Right atrium auricular region (tissue), 2 donors: ENCODE results near the gene TEAD3. TPM values are rescaled to one million over a fixed set of nuclear protein-coding genes. Genes with fewer than 3 reads are reported as not detected.

ENCODE experiments used
- DNase-seq: peaks from one replicate; pipeline ENCODE4 v3.0.0-alpha.2; 2019; ENCODE audit warnings: low spot score
- H3K27ac ChIP-seq, 2 donors: fragments of 200-600 bp; sonication (generic); 1 replicate in 1 of 2; 2 replicates in 1 of 2; pipeline ENCODE4 v1.5.1; 2016 to 2019
- H3K27me3 ChIP-seq, 2 donors: fragments of 200-600 bp; sonication (generic); one replicate each; pipeline versions ENCODE4 v1.5.1 to v1.6.0; 2017 to 2019
- H3K36me3 ChIP-seq: fragments of 200-600 bp; sonication (generic); one replicate; pipeline ENCODE4 v1.5.1; 2016
- H3K4me1 ChIP-seq, 2 donors: fragments of 200-600 bp; sonication (generic); one replicate each; pipeline versions ENCODE4 v1.5.1 to v1.6.0; 2017 to 2019
- H3K4me3 ChIP-seq, 2 donors: fragments of 200-600 bp; sonication (generic); 1 replicate in 1 of 2; 2 replicates in 1 of 2; pipeline ENCODE4 v1.5.1; 2017 to 2019; ENCODE audit warnings: mild to moderate bottlenecking in 1 of 2, moderate library complexity in 1 of 2
- H3K9me3 ChIP-seq, 2 donors: fragments of 200-600 bp; sonication (generic); one replicate each; pipeline ENCODE4 v1.5.1; 2019
- CTCF ChIP-seq, 2 donors: fragments of 200-600 bp; sonication (generic); IDR thresholded peaks; one replicate each; pipeline ENCODE4 v1.5.1; 2019; ENCODE audit warnings: antibody characterized with exemption in 2 of 2
- total RNA-seq, 2 donors: library from RNA; depleted of rRNA; stranded (reverse); fragments of >200 nt; gene quantifications; one replicate each; pipeline ENCODE4 v1.1.0, GENCODE V29; 2016

Gene TEAD3
- total RNA-seq, 2 donors from 2014 or later, result 19.3 to 37.1 TPM

- TF ChIP-seq CTCF (IDR thresholded peaks at IDR 0.05), result no peak
- H3K27ac ChIP-seq, result no peak overlapping the region
- H3K36me3 ChIP-seq, result no peaks in the 10 kb centered on the region
- no peaks in the 10 kb centered on the region for H3K9me3 ChIP-seq
- no peak overlapping the region for H3K4me3 ChIP-seq
- no peaks in the 10 kb centered on the region for H3K27me3 ChIP-seq
- DNase-seq, result no peak
- H3K4me1 ChIP-seq, result peaks cover 0 to 12% of the 10 kb centered on the region in 2 donors
Observed at GRCh38 chr6:35514587-35514986, 17.7 kb upstream of the TEAD3 start.

GRCh38 chr6:35512740-35513139, 15.9 kb upstream of the TEAD3 start, which contains the start of gene TULP1:
Gene TULP1 (minus strand): TSS chr6:35512896. CDS start chr6:35512858, 38 bp downstream.
- Histone ChIP-seq H3K27me3 (no peaks in the 10 kb centered on the region), H3K4me1 (peaks cover 0 to 12% of the 10 kb centered on the region in 2 donors), H3K4me3 (peak within 1 kb of the TSS in 1 of 2 donors; percentile 33), H3K36me3 (no peaks in the 10 kb centered on the region), H3K27ac (no peak within 1 kb of the TSS), H3K9me3 (no peaks in the 10 kb centered on the region)
- DNase-seq, result no peak
- no peak for TF ChIP-seq CTCF (IDR thresholded peaks at IDR 0.05)

GRCh38 chr6:35512006-35512405, 15.1 kb upstream of the TEAD3 start:
- Histone ChIP-seq H3K4me3 (peak overlapping the region in 1 of 2 donors; percentile 33), H3K36me3 (no peaks in the 10 kb centered on the region), H3K4me1 (peaks cover 0 to 12% of the 10 kb centered on the region in 2 donors), H3K27ac (no peak overlapping the region), H3K9me3 (no peaks in the 10 kb centered on the region), H3K27me3 (no peaks in the 10 kb centered on the region)
- no peak for TF ChIP-seq CTCF (IDR thresholded peaks at IDR 0.05)
- DNase-seq, result no peak

- Histone ChIP-seq H3K27me3 (no peaks in the 10 kb centered on the region), H3K4me1 (peaks cover 0 to 12% of the 10 kb centered on the region in 2 donors), H3K36me3 (no peaks in the 10 kb centered on the region), H3K27ac (no peak overlapping the region), H3K9me3 (no peaks in the 10 kb centered on the region), H3K4me3 (peak overlapping the region in 1 of 2 donors; percentile 33)
- no peak for TF ChIP-seq CTCF (IDR thresholded peaks at IDR 0.05)
- no peak for DNase-seq
Observed at GRCh38 chr6:35511562-35511941, 14.7 kb upstream of the TEAD3 start.

GRCh38 chr6:35510916-35511561, 14.2 kb upstream of the TEAD3 start:
- Histone ChIP-seq H3K36me3 (no peaks in the 10 kb centered on the region), H3K27me3 (no peaks in the 10 kb centered on the region), H3K4me1 (peaks cover 0 to 12% of the 10 kb centered on the region in 2 donors), H3K4me3 (no peak overlapping the region), H3K27ac (no peak overlapping the region), H3K9me3 (no peaks in the 10 kb centered on the region)
- DNase-seq, result no peak
- no peak for TF ChIP-seq CTCF (IDR thresholded peaks at IDR 0.05)

- no peaks in the 10 kb centered on the region for H3K27me3 ChIP-seq
- DNase-seq, result no peak
Observed at GRCh38 chr6:35508542-35508941, 11.7 kb upstream of the TEAD3 start.

More at GRCh38 chr6:35508542-35508941, 11.7 kb upstream of the TEAD3 start:
- Histone ChIP-seq H3K4me1 (peaks cover 0 to 12% of the 10 kb centered on the region in 2 donors), H3K27ac (no peak overlapping the region), H3K36me3 (no peaks in the 10 kb centered on the region), H3K9me3 (no peaks in the 10 kb centered on the region), H3K4me3 (no peak overlapping the region)
- no peak for TF ChIP-seq CTCF (IDR thresholded peaks at IDR 0.05)
